22Rv1 (cell line): Measurements from ENCODE around the gene RNF220.

Experiments
- CTCF ChIP-seq: fragments of 450-650 bp; IDR thresholded peaks from 2 replicates; pipeline ENCODE4 v1.5.1; 2017; ENCODE audit warnings: mild to moderate bottlenecking
- ZFX ChIP-seq: fragments of 450-650 bp; IDR thresholded peaks from 2 replicates; pipeline ENCODE4 v1.6.1; 2017; ENCODE audit warnings: antibody characterized with exemption, borderline replicate concordance

GRCh38 chr1:44661781-44662682 lies 257.0 kb downstream of the RNF220 start:
- TF ChIP-seq CTCF (no peak), ZFX (no peak)
